ENCODE data around the gene HAUS3. TPM values are rescaled to one million over a fixed set of nuclear protein-coding genes. Genes with fewer than 3 reads are reported as not detected.

HAUS3 gene
- total and polyA plus RNA-seq, 8 donors = 5.5 to 37.4 (median 8.9) TPM

- Histone ChIP-seq H3K36me3 (peaks cover 0 to 4% (median 2%) of the 10 kb centered on the region in 4 donors), H3K9me3 (no peaks in the 10 kb centered on the region), H3K4me3 (no peak overlapping the region), H3K27ac (no peak overlapping the region), H3K4me1 (peaks cover 0 to 2% (median under 1%) of the 10 kb centered on the region in 4 donors), H3K27me3 (no peaks in the 10 kb centered on the region)
- TF ChIP-seq, protein P1, sequence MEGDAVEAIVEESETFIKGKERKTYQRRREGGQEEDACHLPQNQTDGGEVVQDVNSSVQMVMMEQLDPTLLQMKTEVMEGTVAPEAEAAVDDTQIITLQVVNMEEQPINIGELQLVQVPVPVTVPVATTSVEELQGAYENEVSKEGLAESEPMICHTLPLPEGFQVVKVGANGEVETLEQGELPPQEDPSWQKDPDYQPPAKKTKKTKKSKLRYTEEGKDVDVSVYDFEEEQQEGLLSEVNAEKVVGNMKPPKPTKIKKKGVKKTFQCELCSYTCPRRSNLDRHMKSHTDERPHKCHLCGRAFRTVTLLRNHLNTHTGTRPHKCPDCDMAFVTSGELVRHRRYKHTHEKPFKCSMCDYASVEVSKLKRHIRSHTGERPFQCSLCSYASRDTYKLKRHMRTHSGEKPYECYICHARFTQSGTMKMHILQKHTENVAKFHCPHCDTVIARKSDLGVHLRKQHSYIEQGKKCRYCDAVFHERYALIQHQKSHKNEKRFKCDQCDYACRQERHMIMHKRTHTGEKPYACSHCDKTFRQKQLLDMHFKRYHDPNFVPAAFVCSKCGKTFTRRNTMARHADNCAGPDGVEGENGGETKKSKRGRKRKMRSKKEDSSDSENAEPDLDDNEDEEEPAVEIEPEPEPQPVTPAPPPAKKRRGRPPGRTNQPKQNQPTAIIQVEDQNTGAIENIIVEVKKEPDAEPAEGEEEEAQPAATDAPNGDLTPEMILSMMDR (IDR thresholded peaks at IDR 0.05) = no peak
- no peak for TF ChIP-seq POLR2AphosphoS5 (IDR thresholded peaks at IDR 0.05)
- TF ChIP-seq POLR2A (IDR thresholded peaks at IDR 0.05) = no peak
- TF ChIP-seq EP300 (IDR thresholded peaks at IDR 0.05) = no peak
- intact Hi-C loops (cut with DNase I; ENCODE audit: low total_unique reads) = no loop called here
- no peak for DNase-seq
- 75 to 84% (median 79%) methylated on average over 13 to 19 of the region's 19 CpGs for WGBS, 5 donors
Measured at GRCh38 chr4:2286904-2287593, 45.1 kb upstream of the HAUS3 start.

- Histone ChIP-seq H3K4me3 (no peak overlapping the region), H3K4me1 (no peaks in the 10 kb centered on the region), H3K27me3 (no peaks in the 10 kb centered on the region), H3K36me3 (peaks cover 0 to 4% (median 2%) of the 10 kb centered on the region in 4 donors), H3K9me3 (no peaks in the 10 kb centered on the region), H3K27ac (no peak overlapping the region)
- TF ChIP-seq EP300 (IDR thresholded peaks at IDR 0.05) (no peak), POLR2AphosphoS5 (IDR thresholded peaks at IDR 0.05) (no peak), POLR2A (IDR thresholded peaks at IDR 0.05) (no peak)
- TF ChIP-seq, protein P1 (IDR thresholded peaks at IDR 0.05) = no peak
- intact Hi-C loops (cut with DNase I; ENCODE audit: low total_unique reads) = no loop called here
- DNase-seq = no peak
- WGBS, 5 donors = 80 to 83% (median 82%) methylated on average over 23 to 27 of the region's 27 CpGs
Measured at GRCh38 chr4:2285613-2286381, 43.9 kb upstream of the HAUS3 start.

- Histone ChIP-seq H3K4me3 (no peak overlapping the region), H3K36me3 (peaks cover 0 to 4% (median 2%) of the 10 kb centered on the region in 4 donors), H3K4me1 (no peaks in the 10 kb centered on the region), H3K9me3 (no peaks in the 10 kb centered on the region), H3K27ac (no peak overlapping the region), H3K27me3 (no peaks in the 10 kb centered on the region)
- 80 to 90% (median 86%) methylated on average over 14 to 15 of the region's 15 CpGs for WGBS, 5 donors
- no peak for DNase-seq
- TF ChIP-seq, protein P1 (IDR thresholded peaks at IDR 0.05) = no peak
- TF ChIP-seq EP300 (IDR thresholded peaks at IDR 0.05) (no peak), POLR2AphosphoS5 (IDR thresholded peaks at IDR 0.05) (no peak), POLR2A (IDR thresholded peaks at IDR 0.05) (no peak)
- intact Hi-C loops (cut with DNase I; ENCODE audit: low total_unique reads) = no loop called here
Measured at GRCh38 chr4:2284934-2285612, 43.2 kb upstream of the HAUS3 start.

- no peak for DNase-seq
- intact Hi-C loops (cut with DNase I; ENCODE audit: low total_unique reads) = no loop called here
- TF ChIP-seq, protein P1 (IDR thresholded peaks at IDR 0.05) = no peak
- TF ChIP-seq EP300 (IDR thresholded peaks at IDR 0.05) = no peak
- TF ChIP-seq POLR2A (IDR thresholded peaks at IDR 0.05) = no peak
- no peak overlapping the region for H3K4me3 ChIP-seq
- no peak overlapping the region for H3K27ac ChIP-seq
- 92 to 96% (median 95%) methylated on average over 20 to 23 of the region's 23 CpGs for WGBS, 5 donors
- H3K36me3 ChIP-seq = peaks cover 0 to 4% (median 0%) of the 10 kb centered on the region in 4 donors
- H3K27me3 ChIP-seq = no peaks in the 10 kb centered on the region
- H3K9me3 ChIP-seq = no peaks in the 10 kb centered on the region
- no peaks in the 10 kb centered on the region for H3K4me1 ChIP-seq
Measured at GRCh38 chr4:2284161-2284933, 42.4 kb upstream of the HAUS3 start.
